Amygdala (tissue), 56 donors: Measurements from ENCODE around the gene GNG2.

Experiments used
- DNase-seq, 56 donors: peaks; one replicate each; lab custom pipeline; 2025; lab: John Stamatoyannopoulos, UW

Gene GNG2

GRCh38 chr14:52015411-52016030, 155.1 kb downstream of the GNG2 start:
- peak in 37 of 56 donors; percentile 14 to 79 (median 43) for DNase-seq

- DNase-seq, result no peak
Measured at GRCh38 chr14:52018252-52018651, 157.8 kb downstream of the GNG2 start.

GRCh38 chr14:52018970-52019369, 158.6 kb downstream of the GNG2 start:
- no peak for DNase-seq
